Activated T-helper 9 cell treated with anti-CD3 and anti-CD28 coated beads, Interleukin-2, amount 50 U/mL, for 16 hours (primary cell): ENCODE results near the gene EXOC6B.
"Not testable (repeated sequence)": the region's sequence is repeated elsewhere in the genome, so short reads cannot be mapped to it uniquely, and the experiment has no call there.

Experiments
- DNase-seq: peaks from one replicate; pipeline ENCODE4 v3.0.0-alpha.2; 2020; ENCODE audit warnings: low read depth

Gene EXOC6B

DNA sequence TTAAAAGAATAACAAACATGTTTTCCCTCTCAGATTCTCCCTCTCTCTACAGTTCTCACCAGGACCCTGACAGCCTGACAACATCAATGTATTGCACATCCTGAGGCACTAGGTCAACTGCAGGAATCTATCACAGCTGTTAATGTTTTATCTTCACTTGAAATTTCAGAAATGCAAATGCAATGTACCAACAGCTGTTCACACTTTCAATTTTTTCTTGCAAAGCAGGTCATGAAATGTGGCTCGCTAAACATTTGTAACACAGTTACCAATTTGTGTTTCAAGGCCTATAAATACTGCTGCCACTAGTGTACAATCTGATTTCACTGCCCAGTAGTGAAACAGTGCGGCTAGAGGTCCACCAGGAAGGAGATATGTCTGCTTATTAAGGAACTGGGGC is 147.8 kb downstream of the EXOC6B start:
- no peak for DNase-seq

DNA sequence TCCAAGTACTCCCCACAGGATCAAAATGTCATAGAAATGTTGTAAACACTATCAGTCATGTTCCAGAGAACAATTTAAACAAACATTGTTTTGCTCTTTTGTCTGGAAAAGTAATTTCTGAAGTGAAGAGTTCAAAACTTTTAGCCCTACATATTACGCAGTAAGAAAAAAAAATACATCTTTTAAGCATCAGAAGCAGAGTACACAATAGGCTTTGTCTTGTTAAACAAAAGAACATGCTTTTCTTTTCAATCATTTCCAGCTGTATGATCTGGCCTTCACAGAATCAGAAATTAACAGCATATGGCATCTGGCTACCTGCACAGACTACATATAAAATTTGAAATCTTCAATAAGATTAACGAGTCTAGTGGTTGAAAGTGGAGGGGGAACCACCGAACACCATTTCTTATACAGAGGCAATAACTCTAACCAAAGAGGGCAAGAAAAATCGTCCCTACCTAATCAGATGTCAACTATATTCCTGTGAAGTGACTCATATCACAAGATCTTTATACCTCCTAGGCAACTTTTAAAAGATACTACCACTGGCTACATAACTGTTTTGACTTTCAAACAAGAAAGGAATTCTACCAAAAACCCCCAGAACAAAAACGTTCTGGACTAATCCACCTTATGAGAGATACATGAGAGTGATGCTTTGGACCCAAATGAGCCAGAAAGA is 149.3 kb downstream of the EXOC6B start:
- no peak for DNase-seq

DNA sequence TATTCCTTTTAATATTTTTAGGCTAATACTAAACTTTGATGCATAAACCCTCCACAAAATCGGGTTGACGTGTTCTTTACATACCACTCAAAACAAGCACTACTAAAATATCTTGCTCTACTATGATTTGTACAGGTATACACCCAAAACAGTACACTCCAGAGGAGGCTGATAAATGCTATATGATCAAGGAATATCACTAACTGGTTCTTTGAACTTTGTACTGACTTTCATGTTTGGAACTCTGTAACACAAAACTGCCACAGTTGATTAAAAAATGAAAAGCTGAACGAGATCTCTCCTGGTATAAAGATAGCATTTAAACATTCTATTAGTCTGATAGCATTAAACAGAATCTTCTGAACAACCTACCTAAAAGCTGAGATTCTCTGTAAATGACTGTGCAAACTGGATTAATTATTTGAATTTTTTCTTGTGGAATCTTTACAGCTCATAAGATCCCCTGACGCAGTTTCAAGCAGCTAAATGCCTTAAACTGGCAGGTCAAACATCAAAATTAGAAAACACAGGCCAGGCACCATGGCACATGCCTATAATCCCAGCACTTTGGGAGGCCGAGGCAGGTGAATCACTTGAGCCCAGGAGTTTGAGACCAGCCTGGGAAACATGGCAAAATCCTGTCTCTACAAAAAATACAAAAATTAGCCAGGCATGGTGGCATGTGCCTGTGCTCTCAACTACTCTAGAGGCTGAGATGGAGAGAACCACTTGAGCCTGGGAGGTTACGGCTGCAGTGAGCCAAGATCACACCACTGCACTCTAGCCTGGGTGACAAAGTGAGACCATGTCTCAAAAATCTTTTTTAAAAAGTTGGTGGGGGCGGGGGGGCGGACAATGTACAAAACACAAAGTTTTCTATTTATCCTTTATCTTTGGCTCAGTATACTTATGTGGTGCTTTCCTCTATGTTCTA is 150.6 kb downstream of the EXOC6B start:
- DNase-seq, result no peak

DNA sequence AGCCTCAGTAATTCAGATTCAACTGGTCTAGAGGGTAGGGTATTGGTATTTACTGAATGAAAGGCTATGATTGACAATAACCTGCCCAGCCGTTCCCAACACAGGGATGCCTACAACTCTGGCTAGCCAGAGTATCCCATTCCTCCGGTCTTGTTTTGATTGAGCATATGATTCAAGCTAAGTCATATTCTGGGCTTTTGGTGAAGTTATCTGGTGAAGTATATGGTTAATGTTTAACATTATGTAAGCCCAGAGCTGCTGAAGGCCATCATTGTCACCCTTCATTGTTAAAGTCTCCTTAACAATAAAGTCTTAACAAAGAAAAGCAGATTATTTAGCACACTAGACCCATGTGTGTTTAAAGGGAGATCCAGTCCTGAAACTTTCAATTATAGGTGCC is 152.6 kb downstream of the EXOC6B start:
- DNase-seq, result no peak

DNA sequence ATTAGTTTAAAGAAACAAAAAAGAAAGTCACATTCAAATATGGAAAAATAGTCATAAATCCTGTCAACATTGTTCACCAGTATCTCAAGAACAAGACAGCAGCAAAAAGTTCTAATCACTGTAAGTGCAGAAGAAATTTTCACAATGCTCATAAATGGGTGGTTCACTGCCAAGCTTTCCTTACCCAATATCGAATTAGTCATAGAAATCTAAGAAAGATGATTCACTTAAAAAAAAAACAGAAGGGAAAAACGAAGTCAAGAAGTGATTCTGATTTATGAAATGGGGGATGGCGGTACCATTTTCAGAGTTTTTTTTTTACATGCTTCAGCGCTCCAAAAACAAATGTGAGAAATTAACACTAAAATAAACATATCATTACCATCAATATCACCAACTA is 156.7 kb downstream of the EXOC6B start:
- DNase-seq, result no peak

DNA sequence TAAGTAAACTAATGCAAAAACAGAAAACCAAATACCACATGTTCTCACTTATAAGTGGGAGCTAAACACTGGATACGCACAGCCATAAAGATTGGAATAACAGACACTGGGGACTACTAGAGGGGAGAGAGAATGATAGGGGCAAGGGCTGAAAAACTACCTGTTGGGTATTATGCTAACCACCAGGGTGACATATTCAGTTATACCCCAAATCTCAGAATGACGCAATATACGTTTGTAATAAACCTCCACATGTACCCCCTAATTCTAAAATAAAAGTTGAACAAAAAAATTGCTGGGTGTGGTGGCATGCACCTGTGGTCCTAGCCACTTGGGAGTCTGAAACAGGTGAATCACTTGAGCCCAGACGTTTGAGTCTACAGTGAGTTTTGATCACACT is 157.2 kb downstream of the EXOC6B start:
- DNase-seq, result no peak

DNA sequence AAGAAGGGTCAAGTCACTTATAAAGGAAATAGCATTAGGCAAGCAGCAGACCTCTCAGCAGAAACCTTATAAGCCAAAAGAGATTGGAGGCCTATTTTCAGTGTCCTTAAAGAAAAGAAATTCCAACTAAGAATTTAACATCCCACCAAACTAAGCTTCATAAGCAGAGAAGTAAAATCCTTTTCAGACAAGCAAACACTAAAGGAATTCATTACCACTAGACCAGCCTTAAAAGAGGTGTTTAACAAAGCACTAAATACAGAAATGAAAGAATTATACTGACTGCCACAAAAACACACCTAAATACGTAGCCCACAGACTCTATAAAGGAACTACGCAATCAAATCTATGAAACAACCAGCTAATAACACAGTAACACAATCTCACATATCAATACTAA is 160.4 kb downstream of the EXOC6B start:
- no peak for DNase-seq

DNA sequence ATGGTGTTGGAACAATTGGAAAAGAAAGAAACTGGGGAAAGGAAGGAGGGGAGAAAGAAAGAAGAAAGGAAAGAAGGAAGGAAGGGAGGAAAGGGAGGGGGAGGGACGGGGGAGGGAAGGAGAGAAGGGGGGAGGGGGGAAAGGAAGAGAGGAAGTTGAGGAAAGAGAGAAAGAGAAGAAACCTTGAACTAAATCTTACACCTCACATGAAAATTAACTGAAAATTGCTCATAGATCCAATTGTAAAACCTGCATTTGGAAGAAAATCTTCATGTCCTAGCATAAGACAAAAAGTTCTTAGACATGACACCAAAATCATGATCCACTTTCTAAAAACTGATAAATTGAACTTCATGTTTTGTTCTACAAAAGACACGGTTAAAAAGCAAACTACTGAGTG is 163.8 kb downstream of the EXOC6B start:
- no peak for DNase-seq

DNA sequence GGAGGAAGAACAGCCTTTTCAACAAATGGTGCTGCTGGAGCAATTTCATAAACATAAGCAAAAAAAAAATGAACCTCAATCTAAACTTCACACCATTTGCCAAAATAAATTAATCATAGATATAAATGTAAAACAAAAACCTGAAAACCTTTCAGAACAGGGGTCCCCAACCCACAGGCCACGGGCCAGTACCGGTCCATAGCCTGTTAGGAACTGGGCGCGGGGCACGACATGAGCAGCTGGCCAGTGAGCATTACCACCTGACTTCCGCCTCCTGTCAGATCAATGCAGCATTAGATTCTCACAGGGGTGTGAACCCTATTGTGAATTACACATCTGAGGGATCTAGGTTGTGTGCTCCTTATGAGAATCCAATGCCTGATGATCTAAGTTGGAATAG is 176.0 kb downstream of the EXOC6B start:
- DNase-seq, result no peak

DNA sequence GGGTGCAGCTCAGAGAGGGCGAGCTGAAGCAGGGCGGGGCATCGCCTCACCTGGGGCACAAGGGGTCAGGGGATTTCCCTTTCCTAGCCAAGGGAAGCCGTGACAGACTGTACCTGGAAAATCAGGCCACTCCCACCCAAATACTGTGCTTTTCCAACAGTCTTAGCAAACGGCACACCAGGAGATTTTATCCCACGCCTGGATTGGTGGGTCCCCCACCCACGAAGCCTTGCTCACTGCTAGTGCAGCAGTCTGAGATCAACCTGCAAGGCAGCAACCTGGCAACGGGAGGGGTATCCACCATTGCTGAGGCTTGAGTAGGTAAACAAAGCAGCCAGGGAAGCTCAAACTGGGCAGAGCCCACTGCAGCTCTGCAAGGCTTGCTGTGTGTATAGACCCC is 184.6 kb downstream of the EXOC6B start:
- DNase-seq, result not testable (repeated sequence)

DNA sequence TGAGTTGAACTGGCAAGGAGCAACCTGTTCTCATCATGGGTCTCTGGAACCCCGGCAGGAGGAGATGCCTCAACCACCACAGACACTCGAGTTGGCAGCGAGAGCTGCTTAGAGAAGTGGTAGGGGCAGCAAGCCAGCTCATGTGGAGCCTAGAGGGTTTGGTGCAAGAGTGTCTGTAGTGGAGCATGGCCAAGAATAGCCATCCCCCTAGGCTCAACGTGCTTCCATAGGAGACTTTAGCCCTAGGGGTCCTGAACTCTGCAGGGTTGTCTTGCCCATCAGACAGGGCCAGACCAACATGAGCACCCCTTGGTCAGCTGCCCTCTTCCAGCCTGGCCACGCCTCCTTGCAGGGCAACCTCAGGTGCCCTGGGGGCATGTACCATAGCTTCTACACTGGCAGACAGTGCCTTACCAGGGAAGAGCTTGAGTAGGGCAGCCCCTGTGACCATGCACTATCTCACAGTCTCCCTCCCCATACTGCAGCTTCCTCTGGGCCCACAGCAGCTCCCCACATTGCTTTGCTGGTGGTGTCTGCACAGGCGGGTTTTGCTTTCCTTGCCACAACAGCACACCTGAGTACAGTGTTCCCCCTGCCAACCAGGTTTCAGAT is 187.1 kb downstream of the EXOC6B start:
- DNase-seq, result no peak

DNA sequence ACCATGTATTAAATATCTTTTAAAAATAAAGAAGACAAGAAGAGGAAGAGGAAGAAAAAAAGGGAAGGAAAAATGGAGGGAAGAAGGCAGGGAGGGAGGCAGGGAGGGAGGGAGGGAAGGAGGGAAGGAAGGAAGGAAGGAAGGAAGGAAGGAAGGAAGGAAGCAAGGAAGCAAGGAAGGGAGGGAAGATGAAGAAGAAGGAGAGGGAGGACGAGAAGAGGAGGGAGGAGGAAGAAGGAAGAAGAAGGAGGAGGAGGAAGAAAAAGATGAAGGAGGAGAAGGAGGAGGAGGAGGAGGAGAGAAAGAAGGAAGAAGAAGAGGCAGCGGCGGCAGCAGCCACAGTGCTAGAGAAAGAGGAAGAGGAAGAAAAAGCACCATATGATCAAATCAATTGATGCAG is 189.6 kb downstream of the EXOC6B start:
- DNase-seq, result no peak

DNA sequence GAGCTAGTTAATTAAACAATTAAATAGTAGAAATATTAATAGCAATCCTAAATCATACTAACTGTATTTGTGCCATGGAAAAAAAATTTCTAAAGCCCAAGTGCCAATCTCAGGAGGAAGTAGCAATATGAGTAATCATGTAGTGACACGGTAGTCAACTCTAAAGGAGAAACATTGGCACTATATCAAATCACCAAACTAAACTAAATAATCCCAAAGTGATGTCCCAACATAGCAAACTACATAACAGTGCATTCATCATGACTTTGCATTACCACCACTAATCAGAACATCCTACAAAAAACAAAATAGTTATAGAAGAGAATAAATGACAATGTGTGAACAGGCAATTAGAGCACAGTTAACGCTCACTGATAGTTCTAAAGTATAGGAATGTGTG is 195.1 kb downstream of the EXOC6B start:
- DNase-seq, result no peak

DNA sequence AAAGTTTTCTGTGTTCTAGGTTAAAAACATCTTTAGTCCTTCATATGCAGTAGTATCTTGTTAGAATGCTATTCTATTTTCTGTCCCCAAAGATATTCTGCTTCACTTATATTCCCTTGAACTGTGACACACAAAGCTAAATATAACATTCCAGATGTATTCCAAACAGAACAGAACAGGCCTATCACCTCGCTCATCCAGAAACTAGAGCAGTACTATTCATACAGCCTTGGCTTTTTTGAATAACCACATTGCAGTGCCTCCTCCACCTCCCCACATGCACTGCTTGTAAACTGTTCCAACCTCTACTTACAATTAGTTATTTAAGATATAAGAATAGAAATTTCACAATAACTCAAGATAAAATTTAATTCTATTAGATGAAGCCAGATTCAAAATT is 196.8 kb downstream of the EXOC6B start:
- no peak for DNase-seq

DNA sequence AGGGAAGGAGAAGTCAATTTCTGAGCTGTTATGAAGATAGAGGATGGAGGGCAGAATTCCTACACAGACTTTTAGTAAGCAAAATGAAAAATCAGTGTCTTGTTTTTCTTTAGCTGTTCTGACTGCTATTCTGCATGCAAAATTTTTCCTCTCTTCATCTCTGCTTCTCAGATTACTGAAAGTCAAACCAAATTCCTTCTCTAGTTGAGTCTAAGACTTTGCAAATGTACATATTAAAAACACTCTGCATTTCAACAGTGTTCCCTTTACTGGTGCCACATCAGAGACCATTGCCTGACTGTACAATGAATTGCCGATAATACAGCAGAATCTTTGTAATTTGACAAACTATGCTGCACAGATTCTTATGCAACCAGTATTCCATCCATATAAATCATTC is 198.8 kb downstream of the EXOC6B start:
- no peak for DNase-seq

DNA sequence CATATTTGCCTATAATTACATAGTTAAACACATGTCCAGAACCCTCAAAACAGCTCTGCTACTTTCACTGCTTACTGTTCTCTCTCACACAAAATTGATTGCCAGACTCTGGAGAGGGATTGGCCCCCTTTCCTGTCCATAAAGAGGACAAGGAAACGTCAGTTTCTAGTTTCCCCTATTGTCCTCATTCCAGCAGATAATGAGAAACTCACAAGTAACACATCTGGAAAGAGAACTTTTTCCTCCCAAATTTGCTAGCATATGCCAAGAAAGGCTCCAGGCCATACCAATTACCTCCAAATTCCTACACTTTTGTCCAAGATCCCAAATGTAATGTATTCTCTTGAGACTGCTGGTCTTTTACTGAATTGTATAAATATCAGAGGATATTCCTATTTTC is 200.5 kb downstream of the EXOC6B start:
- DNase-seq, result no peak

DNA sequence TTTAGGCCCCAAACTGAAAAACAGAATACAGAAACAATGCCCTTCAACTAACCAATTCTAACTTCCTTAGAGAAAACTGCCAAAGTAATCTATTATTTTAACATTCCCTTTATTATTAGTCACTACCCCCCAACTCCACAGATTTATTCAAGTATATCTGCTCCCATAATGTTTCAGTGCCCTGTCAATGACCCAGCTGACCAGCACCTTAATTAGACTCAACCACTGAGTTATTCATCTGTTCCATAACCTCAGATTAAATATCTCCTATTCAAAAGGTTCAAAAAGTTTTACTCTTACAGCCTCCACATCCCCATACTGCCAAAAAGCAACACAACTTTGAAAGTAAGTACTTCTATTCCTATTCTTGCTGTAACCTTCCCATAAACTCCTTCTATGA is 202.4 kb downstream of the EXOC6B start:
- no peak for DNase-seq

DNA sequence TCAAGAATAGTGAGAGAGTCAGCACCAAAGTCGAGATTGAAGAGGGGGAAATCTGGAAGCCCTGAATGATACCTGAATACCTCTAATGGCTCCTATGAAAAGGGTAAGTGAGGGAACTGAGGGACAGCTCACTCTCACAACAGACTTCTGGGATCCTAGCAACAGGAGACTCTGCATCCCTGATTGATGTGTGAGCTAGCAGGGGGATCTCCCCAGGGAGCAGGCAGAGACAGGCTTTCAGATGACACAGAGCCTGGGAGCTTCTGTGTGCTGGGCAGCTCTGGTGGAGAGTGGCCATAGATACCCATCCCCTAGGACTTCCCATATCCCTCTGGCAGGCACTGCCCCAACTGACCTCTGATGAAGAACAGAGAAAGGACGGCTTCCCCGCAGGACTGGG is 206.2 kb downstream of the EXOC6B start:
- no peak for DNase-seq

DNA sequence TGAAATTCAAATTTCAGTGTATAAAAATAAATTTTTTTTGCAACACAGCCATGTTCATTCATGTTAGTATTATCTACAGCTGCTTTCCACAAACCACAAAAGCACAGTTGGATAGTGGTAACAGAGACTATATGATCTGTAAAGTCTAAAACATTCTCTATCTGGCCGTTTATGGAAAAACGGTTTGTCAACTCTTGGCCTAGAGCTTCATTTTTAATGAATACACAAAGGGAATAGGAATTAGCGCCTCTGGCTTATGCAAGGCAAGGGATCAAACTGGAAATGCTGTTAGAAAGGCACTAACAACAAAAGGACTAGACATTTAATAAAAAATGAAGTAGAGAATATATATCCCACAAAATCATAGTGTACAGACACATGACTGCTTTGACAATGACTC is 211.9 kb downstream of the EXOC6B start:
- DNase-seq, result no peak

DNA sequence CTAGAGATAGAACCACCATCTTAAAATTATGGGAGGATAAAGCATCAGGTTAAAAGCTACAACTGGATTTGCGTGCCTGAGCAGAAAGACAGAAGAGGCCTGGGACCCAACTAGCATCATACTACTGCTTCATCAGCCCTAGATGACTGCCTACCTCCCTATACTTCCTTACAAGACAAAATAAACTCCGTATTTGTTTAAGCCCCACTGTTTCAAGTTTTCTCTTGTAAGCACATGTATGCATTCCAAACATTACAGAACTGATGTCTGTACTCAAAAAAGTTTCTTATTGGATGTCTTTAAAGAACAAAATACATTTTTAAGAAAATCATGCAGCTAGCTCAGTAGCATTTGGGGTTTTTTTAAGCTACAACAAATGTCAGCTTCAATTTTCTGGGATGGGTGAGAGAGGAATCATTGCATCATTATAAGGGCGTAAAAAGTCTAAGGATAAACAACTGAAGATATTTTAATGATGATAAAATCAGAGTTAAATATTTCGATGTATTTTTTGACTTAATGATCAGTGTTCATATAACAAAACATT is 213.1 kb downstream of the EXOC6B start:
- no peak for DNase-seq

DNA sequence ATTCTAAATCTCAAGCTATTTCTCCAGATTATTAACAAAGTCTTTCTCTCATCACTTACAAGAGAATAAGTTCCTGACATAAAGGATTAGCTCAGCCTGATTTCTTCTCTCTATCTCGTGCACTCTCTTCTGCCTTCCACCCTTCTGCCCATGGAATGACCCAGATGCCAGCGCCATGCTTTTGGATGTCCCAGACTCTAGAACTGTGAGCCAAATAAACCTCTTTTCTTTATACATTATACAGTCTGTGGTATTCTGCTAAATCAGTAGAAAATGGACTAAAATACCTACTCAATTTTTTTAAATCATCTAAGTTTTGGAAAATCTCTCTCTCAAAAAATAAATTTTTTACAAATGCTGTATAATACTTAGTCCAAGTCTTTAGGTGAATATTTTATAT is 218.6 kb downstream of the EXOC6B start:
- no peak for DNase-seq

DNA sequence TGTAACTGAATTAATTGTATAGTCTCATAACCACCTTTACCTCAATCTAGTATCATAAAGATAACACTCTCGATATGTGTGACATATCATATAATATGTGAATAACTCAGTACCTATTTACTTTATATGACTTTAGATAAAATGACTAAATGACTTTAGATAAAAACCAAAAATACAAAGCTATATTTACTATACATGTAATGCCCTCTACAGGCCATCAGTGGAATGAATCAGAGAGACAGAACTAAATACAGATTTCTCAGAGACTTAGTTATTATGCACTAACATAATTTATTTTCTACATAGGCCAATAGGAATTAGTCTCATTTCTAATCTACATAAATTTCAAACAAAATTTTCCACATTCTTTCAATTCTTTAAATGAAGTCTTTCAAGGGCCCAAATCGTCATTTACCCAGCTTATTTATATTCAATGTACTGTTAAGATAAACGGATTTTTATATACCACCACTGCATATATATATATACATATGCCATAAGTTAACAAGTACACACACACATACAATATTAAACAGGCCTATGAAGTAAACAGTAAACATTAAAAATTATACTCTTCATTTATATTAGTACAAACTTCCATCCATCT is 219.9 kb downstream of the EXOC6B start:
- DNase-seq, result no peak
